22Rv1 (cell line): ENCODE data around the gene RASA3.

Source experiments
- H3K27ac ChIP-seq: fragments of 450-650 bp; 2 replicates; pipeline ENCODE4 v1.5.1; 2017
- CTCF ChIP-seq: fragments of 450-650 bp; IDR thresholded peaks from 2 replicates; pipeline ENCODE4 v1.5.1; 2017; ENCODE audit warnings: mild to moderate bottlenecking
- ZFX ChIP-seq: fragments of 450-650 bp; IDR thresholded peaks from 2 replicates; pipeline ENCODE4 v1.6.1; 2017; ENCODE audit warnings: antibody characterized with exemption, borderline replicate concordance

Gene RASA3

GRCh38 chr13:114167885-114168284, 35.5 kb upstream of the RASA3 start:
- no peak for TF ChIP-seq ZFX
- no peak for TF ChIP-seq CTCF

GRCh38 chr13:114167426-114167825, 35.0 kb upstream of the RASA3 start:
- H3K27ac ChIP-seq = no peak overlapping the region
- TF ChIP-seq ZFX (no peak), CTCF (no peak)

More at GRCh38 chr13:114167885-114168284, 35.5 kb upstream of the RASA3 start:
- H3K27ac ChIP-seq = no peak overlapping the region

- TF ChIP-seq CTCF (no peak), ZFX (no peak)
- no peak overlapping the region for H3K27ac ChIP-seq
These were observed 34.1 kb upstream of the RASA3 start for GRCh38 chr13:114166381-114167131.

GRCh38 chr13:114164681-114165429, 32.4 kb upstream of the RASA3 start:
- no peak overlapping the region for H3K27ac ChIP-seq
- TF ChIP-seq CTCF (no peak), ZFX (no peak)

- TF ChIP-seq CTCF = no peak
- TF ChIP-seq ZFX = no peak
- H3K27ac ChIP-seq = no peak overlapping the region
These were observed 31.6 kb upstream of the RASA3 start for GRCh38 chr13:114164053-114164452.

- TF ChIP-seq ZFX = no peak
- no peak for TF ChIP-seq CTCF
- H3K27ac ChIP-seq = no peak overlapping the region
These were observed 30.1 kb upstream of the RASA3 start for GRCh38 chr13:114162533-114162922.
